HG03432 (cell line): ENCODE data around the gene TTC21A.

Source experiments
- ATAC-seq: cut with Tn5 transposase; IDR thresholded peaks from one replicate; pipeline ENCODE4 v1.9.1; 2021; ENCODE audit warnings: mild to moderate bottlenecking, moderate library complexity; ENCODE audit not compliant: unreplicated experiment

The TTC21A gene

DNA sequence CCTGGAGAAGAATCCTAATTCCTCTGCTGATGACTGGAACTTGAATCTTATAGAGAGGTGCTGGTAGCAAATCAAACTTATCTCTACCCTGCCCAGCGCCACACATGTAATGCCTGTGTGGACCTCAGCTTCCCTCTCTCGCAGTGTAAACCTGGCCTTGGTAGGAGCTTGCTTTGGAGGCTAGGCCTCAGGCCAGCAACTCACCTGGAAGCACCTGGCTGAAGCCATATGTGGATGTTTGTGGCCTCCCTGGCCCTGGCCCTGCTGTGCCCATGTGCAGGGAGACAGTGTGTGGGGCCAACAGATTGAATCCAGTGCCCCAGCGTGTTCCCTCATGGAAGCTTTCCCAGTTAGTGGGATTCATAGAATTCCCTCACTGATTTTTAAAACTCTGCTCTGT lies 8.4 kb downstream of the TTC21A start:
- no peak for ATAC-seq

DNA sequence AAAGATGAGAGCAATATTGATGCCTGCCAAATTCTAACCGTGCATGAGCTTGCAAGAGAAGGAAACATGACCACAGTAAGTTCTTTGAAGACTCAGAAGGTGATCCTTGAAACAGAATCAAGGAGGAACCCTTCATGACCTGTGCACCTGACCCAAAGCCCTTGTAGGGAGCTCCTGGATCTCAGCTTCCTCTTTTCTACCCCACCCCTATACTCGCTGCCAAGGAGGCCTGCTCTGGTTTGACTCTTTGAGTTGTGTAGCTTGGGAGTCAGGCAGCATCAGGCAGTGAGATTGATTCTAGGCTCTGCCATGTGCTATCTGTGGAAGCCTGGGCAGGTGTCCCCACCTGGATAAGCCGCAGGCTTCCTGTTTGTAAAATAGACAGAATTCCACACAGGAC lies 10.6 kb downstream of the TTC21A start:
- no peak for ATAC-seq

DNA sequence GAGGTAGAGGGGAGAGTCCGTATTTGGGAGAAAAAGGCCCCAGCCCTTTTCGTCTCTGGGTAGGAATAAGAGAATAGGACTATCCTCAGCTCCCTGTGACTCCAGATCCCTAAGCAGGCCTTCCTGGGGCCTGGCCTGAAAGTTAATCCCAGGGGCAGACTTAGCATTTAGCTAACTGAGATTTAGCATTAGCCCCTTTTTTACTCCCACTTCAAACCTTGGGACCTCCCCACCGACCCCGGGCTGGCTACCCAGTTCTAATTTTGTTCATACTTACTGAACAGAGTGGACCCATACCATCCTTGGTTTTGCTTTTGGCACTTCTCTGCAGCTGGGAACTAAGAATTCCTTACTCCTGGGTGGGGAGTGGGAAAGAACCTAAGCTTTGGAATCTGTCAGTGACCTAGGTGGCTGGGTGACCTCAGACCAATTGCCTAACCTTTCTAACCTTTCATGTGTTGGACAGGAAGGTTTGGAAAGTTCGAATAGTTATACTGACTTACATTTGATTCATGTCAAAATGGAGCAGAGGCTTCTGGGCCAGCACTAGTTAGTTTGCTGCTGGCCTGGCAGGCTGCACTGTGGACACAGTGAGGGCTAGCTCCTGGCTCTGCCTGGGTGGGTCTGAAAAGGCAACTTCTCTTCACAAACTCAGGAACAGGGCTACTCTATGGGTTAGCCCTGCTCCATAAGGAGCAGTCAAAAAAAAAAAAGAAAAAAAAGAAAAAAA lies 11.6 kb downstream of the TTC21A start:
- no peak for ATAC-seq

DNA sequence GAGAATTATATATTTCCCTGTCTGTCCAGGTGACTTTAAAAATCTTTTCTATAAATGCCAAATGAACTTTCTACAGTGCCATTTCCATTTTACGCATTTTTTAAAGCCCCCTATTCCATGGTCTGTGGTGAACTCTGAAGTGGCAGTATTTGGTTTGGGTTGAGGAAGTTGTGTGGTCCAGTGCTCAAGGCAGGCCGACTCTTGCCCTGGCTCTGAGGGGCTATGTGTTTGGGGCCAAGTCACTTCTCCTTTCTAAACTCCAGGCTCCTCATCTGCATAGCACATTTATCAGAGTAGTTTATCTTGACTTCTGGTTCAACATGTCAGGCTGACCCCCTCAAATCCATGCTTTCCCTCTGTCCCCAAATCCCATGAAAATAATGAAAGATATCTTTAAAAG lies 14.1 kb downstream of the TTC21A start:
- ATAC-seq, result no peak

DNA sequence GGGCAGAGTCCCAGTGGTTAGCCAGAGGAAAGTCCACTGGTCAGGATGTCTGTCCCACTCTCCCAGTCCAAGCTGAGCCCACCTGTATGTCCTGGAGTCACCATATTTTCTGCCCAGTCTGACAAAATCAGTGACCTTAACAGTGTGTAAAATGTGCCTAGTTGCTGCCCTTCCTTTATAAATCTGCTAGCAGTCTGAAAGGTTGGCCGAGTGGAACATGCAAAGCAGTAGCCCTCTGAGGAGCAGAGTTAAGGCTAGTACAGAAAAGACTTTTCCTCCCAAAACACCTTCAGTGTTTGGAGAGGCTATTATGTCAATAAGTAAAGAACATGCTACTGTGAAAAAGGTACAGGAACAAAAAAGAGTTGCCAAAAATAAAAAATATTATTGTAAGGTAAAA lies 15.3 kb downstream of the TTC21A start:
- ATAC-seq, result peak; percentile 63

DNA sequence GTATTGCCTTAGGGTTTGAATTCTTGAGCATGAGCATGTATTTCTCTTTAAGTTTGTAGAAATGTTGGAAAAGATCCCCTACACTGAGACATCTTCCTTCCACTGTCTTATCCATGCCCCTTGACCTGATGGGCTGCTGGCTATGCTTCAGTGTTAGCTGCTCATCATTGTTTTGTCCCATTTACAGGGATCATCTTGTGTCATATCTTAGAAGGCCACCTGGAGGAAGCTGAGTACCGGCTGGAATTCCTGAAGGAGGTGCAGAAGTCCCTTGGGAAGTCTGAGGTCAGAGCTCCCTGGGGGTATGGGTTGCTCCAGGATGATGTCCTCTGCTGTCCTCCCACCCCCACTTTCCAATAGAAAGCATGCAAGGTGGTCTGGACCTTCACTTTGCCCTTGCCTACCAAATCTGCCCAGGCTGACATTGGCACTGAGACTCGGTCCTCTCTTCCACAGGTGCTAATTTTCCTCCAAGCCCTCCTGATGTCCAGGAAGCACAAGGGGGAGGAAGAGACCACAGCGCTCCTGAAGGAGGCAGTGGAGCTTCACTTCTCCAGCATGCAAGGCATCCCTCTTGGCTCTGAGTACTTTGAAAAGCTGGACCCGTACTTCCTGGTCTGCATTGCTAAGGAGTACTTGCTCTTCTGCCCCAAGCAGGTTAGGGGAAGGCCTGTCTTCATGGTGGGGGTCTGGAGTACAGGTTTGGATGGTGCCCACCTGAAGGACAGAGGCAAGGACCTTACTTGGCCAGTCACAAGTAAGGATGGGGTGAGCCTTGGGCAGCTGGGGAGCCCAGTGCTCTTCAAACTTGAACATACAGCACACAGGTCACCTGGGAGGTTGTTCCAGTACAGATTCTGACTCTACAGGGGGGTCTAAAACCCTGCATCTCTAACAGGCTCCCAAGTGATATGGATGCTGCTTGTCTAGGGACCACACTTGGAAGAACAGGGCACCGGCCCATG lies 17.7 kb downstream of the TTC21A start:
- no peak for ATAC-seq

DNA sequence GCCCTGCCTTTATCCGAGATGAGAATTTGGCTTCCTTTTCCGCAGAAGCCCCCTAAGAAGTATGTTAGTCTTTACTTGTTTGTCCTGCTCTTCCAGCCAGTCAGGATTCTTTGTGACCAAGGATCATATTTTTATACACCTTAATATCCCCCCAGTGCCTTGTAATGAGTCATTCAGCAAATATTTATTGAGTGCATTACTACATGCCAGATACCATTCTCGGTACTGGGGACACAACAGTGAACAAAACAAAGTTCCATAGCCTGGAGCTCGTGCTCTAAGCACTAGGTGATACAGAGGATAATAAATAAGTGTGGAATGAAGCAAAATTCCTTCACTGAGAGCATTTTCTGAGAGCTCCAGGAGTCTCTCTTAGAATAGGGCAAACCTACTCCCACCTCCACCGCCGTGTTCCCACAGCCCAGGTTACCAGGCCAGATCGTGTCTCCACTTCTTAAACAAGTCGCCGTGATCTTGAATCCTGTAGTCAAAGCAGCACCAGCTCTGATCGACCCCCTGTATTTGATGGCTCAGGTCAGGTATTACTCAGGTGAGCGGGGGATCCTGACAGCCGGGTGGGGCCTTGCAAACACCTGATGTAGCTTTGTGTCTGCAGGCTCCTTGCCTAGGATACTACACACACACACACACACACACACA lies 18.5 kb downstream of the TTC21A start:
- no peak for ATAC-seq

DNA sequence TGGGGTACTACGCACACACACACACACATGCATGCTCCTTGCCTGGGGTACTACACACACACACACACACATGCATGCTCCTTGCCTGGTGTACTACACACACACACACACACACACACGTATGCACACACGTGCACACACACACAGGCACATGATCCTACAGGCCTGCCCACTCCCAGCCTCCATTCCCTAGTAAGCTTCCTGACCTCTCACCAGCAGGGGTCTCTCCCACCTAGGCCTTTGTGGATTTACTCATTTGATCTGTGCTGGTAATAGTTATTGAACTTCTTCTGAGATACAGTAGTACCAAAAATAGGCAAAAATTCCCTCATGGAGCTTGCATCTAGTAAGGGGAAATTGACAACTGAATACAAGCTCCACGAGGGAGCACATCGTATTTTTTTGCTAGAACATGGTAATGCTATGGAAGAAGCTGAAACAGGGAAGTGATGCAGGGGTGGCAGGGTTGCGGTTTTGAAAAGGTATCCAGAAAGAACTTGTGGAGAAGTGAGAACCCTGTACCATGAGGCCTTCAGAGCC lies 19.1 kb downstream of the TTC21A start:
- ATAC-seq, result peak; percentile 34

DNA sequence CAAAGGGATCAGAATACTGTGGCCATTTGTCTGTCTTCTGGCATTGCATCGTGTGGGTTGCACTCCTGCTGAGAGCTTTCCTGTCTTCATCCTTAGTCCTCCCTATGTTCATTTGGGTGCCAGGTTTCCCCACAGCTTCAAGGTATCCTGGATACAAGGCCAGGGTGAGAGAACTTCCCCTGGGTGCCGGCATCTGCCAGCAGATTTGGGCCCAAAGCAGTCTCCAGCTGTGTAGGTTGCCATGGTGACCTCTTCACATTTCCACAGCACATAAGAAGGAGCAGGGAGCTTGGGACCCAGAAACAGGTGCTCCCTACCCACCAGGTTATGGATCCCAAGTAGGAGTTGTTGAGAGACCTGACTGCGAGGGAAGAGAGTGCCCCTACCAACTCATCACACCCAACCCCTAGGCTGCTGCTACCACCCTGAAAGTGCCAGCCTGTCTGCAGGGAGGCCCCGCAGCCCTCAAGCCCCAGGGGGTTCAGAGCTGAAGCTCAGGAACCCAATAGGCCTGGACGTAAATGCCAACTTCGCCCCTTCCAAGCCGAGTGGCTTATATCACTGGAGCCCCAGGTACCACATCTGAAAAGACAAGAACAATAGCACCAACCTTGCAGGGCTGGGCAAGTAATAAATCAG lies 19.9 kb downstream of the TTC21A start:
- no peak for ATAC-seq

DNA sequence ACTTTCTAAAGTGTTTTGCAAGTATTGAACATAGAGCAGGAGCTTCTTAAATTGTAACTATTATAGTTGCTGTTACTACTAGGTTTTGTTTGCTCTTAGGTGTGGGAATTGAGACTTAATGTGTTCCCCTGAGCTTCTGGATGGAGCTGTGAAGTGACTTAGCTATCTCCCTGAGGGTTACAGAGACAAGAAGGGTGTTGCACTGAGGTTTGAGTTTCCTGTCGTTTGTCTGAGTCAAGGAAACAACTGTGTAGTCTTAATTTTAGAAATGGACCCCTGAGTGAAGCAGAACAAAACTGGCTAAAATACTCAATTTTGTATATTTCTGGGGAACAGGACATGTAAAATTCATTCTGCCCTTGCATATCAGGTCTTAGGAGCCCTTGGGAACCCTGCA lies 20.4 kb downstream of the TTC21A start:
- no peak for ATAC-seq

DNA sequence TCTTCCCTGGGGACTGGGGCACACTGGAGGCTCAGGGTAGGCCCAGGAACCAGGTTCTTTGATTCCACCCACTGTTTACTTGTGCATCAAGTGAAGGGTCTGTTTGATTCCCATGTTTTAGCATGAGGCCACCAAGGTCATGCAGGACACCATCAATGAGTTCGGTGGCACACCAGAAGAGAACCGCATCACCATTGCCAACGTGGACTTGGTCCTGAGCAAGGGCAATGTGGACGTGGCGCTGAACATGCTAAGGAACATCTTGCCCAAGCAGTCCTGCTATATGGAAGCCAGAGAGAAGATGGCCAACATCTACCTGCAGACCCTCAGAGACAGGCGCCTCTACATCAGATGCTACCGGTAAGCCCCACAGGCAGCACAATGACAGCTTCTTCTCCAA lies 21.5 kb downstream of the TTC21A start:
- ATAC-seq, result no peak

DNA sequence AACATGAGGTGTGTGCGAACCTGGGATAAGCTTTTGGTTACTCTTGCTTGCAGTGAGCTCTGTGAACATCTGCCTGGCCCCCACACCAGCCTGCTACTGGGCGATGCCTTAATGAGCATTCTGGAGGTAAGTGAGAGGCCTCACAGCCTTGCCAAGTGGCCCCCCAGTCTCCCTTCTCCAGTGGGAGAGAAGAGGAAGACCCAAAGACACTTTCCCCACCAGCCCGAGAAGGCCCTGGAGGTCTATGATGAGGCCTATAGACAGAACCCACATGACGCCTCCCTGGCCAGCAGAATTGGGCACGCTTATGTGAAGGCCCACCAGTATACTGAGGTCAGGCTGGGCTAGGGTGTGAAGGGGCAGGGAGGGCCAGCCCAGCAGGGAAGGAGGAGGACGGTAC lies 22.5 kb downstream of the TTC21A start:
- no peak for ATAC-seq

DNA sequence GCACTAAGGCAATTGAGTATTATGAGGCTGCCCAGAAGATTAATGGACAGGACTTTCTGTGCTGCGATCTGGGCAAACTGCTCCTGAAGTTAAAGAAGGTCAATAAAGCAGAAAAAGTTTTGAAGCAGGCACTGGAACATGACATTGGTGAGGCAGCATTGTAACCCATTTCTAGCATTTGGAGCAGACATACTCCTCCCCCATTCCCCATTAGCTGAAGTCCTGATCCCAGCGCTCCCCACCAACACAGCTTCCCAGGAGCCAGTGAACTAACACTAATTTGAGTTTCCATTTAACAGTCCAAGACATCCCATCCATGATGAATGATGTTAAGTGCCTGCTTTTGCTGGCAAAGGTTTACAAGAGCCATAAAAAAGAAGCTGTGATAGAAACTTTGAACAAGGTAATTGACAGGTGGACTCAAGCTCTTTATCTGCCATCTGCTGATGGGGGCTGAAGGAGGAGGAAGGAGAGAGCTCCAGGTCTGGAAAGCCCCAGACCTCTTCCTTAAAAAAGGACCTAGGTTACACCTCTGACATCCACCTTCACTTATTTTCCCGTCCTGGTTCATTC lies 23.3 kb downstream of the TTC21A start:
- no peak for ATAC-seq

DNA sequence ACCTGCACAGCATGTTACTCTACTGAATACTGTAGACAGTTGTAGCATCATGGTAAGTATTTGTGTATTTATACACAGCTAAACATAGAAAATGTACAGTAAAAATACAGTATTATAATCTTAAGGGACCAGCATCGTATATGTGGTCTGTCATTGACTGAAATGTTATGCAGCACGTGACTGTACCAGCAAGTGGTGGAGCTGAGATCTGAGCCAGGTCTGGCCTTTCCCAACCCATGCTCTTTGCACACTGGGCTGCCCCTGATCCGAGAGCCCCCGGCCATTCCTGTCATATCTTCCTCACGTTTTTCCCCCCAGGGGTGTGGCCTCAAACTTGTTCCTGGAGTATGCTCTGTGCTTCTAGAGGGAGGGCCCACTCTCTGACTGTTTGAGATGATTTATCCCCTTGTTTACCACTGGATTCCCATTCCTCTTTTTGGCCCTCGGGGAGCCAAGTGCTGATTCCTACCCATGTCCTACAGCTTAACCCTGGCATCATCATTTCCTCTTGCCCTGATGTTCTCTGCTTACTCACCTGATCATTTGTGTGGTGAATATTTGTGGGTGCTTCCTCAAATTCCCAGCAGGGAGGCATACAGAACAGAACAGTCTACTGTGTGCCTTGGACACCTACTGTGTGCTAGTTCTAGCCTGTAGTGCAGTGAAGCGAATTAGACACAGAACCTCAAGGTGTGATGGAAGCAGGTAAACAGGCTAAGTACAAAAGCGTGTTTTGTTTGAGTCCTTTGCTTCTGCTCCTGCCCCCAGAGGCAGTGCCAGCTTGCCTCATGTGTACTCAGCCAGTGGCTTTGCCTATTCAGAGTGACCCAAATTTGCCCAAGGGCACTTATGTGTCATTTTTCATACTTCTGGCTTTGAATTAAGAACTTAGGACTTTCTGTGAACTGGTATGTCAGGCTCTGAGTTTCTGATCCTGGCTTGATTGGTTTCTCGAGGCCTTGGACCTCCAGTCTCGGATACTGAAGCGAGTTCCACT lies 24.9 kb downstream of the TTC21A start:
- no peak for ATAC-seq

DNA sequence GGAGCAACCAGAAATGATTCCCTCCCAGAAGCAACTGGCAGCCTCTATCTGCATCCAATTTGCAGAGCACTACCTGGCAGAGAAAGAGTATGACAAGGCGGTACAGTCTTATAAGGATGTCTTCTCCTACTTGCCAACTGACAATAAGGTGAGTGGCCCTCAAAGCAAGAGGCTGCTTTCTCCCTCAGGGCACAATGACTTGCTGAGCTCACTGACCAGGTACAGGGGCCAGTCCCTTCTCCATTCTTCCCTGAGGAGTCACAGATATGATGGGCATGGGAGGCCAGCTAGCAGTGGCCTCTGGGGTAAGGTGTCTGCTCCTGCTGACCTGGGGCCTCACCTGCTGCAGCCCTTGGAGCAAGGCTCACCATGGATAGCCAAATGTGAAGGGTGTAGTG lies 25.6 kb downstream of the TTC21A start:
- no peak for ATAC-seq

DNA sequence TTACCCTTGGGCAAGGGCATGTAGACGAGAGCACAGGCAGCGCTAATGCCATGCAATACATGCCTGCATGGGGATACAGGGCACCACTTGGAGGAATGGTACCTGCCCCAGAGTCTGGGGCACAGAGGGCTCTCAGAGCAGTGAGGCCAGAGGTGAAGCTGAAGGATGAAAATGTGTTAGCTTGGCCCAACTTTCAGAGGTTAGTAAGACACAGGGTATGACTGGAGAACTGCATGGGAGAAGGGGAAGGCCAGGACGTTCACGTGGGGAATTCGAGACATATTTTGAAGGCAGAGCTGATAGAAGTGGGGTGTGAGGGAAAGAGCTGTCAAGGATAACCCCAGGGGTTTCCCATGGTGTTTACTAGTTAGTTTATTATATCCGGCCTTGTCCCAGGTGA lies 26.3 kb downstream of the TTC21A start:
- ATAC-seq, result no peak

DNA sequence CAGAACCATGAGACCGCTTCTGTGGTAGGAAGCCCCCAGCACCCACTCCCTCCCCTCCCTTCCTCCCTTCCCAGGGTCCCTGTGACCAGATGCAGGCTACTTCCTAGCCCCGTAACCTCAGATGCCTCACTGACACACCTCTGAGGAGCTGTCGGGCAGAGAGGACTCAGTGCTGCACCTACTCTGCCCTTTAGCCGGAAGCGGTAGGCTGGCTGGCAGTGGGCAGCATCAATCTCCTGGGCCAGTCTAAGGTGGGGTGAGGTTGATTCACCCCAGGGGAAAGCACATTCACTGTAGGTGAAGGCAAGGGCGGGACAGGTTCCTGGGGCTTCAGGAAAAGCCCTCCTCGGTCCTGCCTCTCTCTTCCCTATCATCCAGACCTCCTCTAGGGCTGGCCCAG lies 26.8 kb downstream of the TTC21A start:
- no peak for ATAC-seq

DNA sequence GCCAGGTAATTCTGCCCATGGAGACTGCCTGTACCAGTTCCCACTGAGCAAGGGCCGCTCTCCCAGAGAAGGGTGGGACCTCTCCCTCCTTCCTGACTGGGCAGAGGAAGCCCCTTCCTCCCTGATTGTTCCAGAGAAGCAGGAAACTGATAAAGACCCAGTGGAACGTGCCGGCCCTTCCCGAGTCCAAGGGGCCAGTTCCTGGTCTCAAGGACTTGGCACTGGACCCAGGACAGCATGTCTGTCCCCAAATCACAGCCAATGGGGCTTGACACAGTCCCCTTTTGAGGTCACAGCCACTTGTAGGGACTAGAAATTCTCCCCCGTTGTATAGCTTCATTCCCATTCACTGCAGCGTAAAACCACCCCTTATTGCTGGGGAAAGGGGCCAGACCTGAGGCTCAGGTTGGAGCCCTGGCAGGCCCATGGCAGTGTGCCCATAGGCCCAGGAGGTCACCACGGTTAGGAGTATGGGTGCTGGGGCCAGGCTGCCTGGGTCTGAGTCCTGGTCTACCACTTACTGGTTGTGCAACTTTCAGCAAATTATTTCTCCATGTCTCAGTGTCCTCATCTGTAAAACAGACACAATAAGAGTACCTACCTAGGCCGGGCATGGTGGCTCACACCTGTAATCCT lies 27.8 kb downstream of the TTC21A start:
- no peak for ATAC-seq
